GM12878 (cell line): ENCODE measurements around the gene CCDC97. TPM values are rescaled to one million over a fixed set of nuclear protein-coding genes. Genes with fewer than 3 reads are reported as not detected.

Experiments
- ATAC-seq: fragments of 200-7000 bp; cut with Tn5 transposase; 3 replicates; pipeline ENCODE4 v1.9.1; 2020; ENCODE audit warnings: mild to moderate bottlenecking, moderate library complexity
- BruUV-seq: library from RNA; stranded (reverse); fragments of 400-500 nt; replicated peaks from 2 replicates; lab custom pipeline; 2021; lab: Mats Ljungman, UMichigan
- CTCF ChIA-PET: fragments of 300-600 bp; sonication (Branson Sonifier 250); formaldehyde crosslinking; extraction: SDS; loops from one replicate; lab custom pipeline; 2021; ENCODE audit warnings: inconsistent platforms; lab: Yijun Ruan, JAX
- POLR2A ChIA-PET: fragments of 350-600 bp; formaldehyde crosslinking; extraction: SDS; loops from one replicate; lab custom pipeline; 2021; ENCODE audit warnings: inconsistent platforms; lab: Charles Lee
- RAD21 ChIA-PET: fragments of 300-600 bp; sonication (Branson Sonifier 250); formaldehyde crosslinking; loops from one replicate; lab custom pipeline; 2023; ENCODE audit warnings: antibody characterized with exemption; ENCODE audit not compliant: unreplicated experiment; lab: Charles Lee
- SMC1A ChIA-PET: fragments of 300-600 bp; sonication (Branson Sonifier 250); formaldehyde crosslinking; loops from one replicate; lab custom pipeline; 2023; ENCODE audit not compliant: unreplicated experiment, uncharacterized antibody; lab: Charles Lee
- DNase-seq: peaks from one replicate; pipeline ENCODE4 v3.0.0-alpha.2; 2011; ENCODE audit warnings: low read depth, low spot score
- FAIRE-seq: peaks from 3 replicates; lab custom pipeline; 2011; peaks lifted over from hg19 to GRCh38; lab: Jason Lieb, UNC
- H2AFZ ChIP-seq: 2 replicates; pipeline ENCODE4 v1.6.0; 2011; ENCODE audit warnings: low read depth, low read length, control low read depth; ENCODE audit not compliant: control insufficient read depth
- H3K27ac ChIP-seq: 2 replicates; pipeline ENCODE4 v1.5.1; 2011; ENCODE audit warnings: control low read depth; ENCODE audit not compliant: control insufficient read depth, insufficient read depth
- H3K27me3 ChIP-seq, 2 experiments: replicated peaks in 1 of 2; 2 replicates each; pipeline versions ENCODE4 v1.6.0 to v1.6.1; 2011; ENCODE audit warnings: low read length in 1 of 2; ENCODE audit not compliant: control insufficient read depth in 2 of 2, insufficient read depth in 2 of 2
- H3K36me3 ChIP-seq, 2 experiments: 2 replicates each; pipeline ENCODE4 v1.5.1; 2011; ENCODE audit warnings: low read length in 1 of 2; ENCODE audit not compliant: control insufficient read depth in 2 of 2, insufficient read depth in 2 of 2
- H3K4me1 ChIP-seq: 2 replicates; pipeline ENCODE4 v1.6.1; 2011; ENCODE audit warnings: mild to moderate bottlenecking, low read length, moderate library complexity, mixed read lengths; ENCODE audit not compliant: control insufficient read depth, insufficient read depth
- H3K4me2 ChIP-seq: 2 replicates; pipeline ENCODE4 v1.6.0; 2011; ENCODE audit warnings: control low read depth; ENCODE audit not compliant: control insufficient read depth, insufficient read depth
- H3K4me3 ChIP-seq: fragments of 200-600 bp; sonication (generic); 2 replicates; pipeline ENCODE4 v1.5.1; 2016
- H3K79me2 ChIP-seq: 2 replicates; pipeline ENCODE4 v1.6.0; 2011; ENCODE audit warnings: low read length; ENCODE audit not compliant: control insufficient read depth, insufficient read depth
- H3K9ac ChIP-seq: 2 replicates; pipeline ENCODE4 v1.8.0; 2011; ENCODE audit warnings: low read length, control low read depth, mixed read lengths; ENCODE audit not compliant: control insufficient read depth, insufficient read depth
- H3K9me3 ChIP-seq: replicated peaks from 3 replicates; pipeline ENCODE4 v1.5.1; 2011; ENCODE audit warnings: mild to moderate bottlenecking, low read length; ENCODE audit not compliant: control insufficient read depth, insufficient read depth
- H4K20me1 ChIP-seq: 2 replicates; pipeline ENCODE4 v1.6.0; 2011; ENCODE audit not compliant: control insufficient read depth, insufficient read depth
- BACH1 ChIP-seq: fragments of 450-650 bp; IDR thresholded peaks from 2 replicates; pipeline ENCODE4 v1.6.1; 2017; ENCODE audit warnings: mild to moderate bottlenecking, borderline replicate concordance
- MEF2B ChIP-seq: fragments of 450-650 bp; IDR thresholded peaks from 2 replicates; pipeline ENCODE4 v1.6.1; 2018; ENCODE audit warnings: mild to moderate bottlenecking, moderate library complexity; ENCODE audit not compliant: partially characterized antibody, poor library complexity, severe bottlenecking
- NR2C2 ChIP-seq: IDR thresholded peaks from 2 replicates; pipeline ENCODE4 v1.6.1; 2011; ENCODE audit warnings: borderline replicate concordance, low read depth; ENCODE audit not compliant: control insufficient read depth, insufficient read length
- TCF3 ChIP-seq: IDR thresholded peaks from 2 replicates; pipeline ENCODE4 v1.6.1; 2012; ENCODE audit warnings: low read depth, mild to moderate bottlenecking, low read length, borderline replicate concordance; ENCODE audit not compliant: insufficient read depth
- WGBS: methylation state at CpG from one replicate; pipeline ENCODE4 v1.1.6; 2016; ENCODE audit warnings: low lambda C conversion rate; ENCODE audit not compliant: insufficient replicate concordance, insufficient coverage; ENCODE audit errors: missing lambda C conversion rate; 5-methylcytosine and 5-hydroxymethylcytosine counted together
- in situ Hi-C: fragments of 300-500 bp; cut with MboI; formaldehyde crosslinking; loops from 9 replicates; pipeline ENCODE4 v1.14.3; 2018; ENCODE audit warnings: mixed read lengths
- intact Hi-C: fragments of 100-400 bp; cut with micrococcal nuclease; formaldehyde crosslinking; loops from one replicate; pipeline ENCODE4 v1.14.2; 2022; ENCODE audit not compliant: unreplicated experiment
- polyA plus RNA-seq, 11 experiments: library from polyadenylated mRNA; depleted of rRNA in 4 of 11; unstranded in 6 of 11; stranded (reverse) in 5 of 11; fragments of >200 nt; fragmentation: Nextera tagmentation in 4 of 11; fragmentation: Illumina TruSeq in 1 of 11; extraction: Ambion mirVana in 4 of 11; extraction: Trizol in 1 of 11; gene quantifications; 1 replicate in 1 of 11; 2 replicates in 10 of 11; pipeline versions ENCODE4 v1.2.1 to v1.2.3, GENCODE V29; 2011 to 2016; ENCODE audit warnings: inconsistent platforms in 2 of 11, missing spikeins in 2 of 11, low read depth in 1 of 11
- total RNA-seq, 4 experiments: library from RNA; depleted of rRNA in 3 of 4; stranded (reverse); fragments of >200 nt in 3 of 4; fragmentation: Illumina TruSeq in 1 of 4; extraction: Trizol in 1 of 4; gene quantifications; 2 replicates each; pipeline versions ENCODE4 v1.2.1 to v1.2.3, GENCODE V29; 2013 to 2021
- TF ChIP-seq, protein P1 (sequence below): fragments of 450-650 bp; formaldehyde crosslinking; IDR thresholded peaks from 2 replicates; pipeline ENCODE4 v1.5.0; 2022; ENCODE audit warnings: mild to moderate bottlenecking, missing genetic modification characterization
- TF ChIP-seq, protein P2 (sequence below): IDR thresholded peaks from 2 replicates; pipeline ENCODE4 v1.6.1; 2011; ENCODE audit warnings: mild to moderate bottlenecking, low read depth, low read length, moderate library complexity; ENCODE audit not compliant: insufficient replicate concordance
- TF ChIP-seq, protein P3 (sequence below): fragments of 450-650 bp; IDR thresholded peaks from 2 replicates; pipeline ENCODE4 v1.6.1; 2014; ENCODE audit warnings: mild to moderate bottlenecking

Gene CCDC97
- total and polyA plus RNA-seq, 10 of the 15 experiments (the other 5 are each of a cell fraction or from before 2014, with no cell fraction given), result 1.8 to 34.1 (median 18.8) TPM

DNA sequence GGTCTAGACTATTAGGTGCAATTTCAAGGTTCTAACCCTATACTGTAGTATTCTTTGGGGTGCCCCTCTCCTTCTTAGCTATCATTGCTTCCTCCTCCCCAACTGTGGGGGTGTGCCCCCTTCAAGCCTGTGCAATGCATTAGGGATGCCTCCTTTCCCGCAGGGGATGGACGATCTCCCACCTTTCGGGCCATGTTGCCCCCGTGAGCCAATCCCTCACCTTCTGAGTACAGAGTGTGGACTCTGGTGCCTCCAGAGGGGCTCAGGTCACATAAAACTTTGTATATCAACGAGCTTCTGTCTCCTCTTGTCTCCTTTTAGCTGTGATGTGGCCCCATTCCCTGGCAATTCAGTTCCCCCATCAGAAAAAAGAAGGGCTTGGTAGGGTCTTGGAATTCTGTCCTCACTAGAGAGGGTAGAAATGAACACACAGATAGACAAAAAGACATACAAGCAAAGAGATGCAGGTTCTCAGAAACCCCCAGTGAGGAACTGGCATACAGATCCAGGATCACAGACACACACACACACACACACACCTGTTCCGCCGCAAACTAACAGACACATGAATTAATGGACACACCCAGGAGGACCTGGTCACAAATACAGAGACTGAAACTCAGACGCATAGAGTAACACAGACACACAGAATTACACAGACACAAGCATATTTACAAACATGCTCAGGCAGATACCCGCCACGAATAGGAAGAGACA lies 48.3 kb upstream of the CCDC97 start:
- RAD21 ChIA-PET, result interaction anchor here (1.5 to 5.3 kb wide), 3 partner anchors 40 to 66 kb away, joined by 8 to 28 read pairs (median 26); no protein-coding TSS in a partner anchor
- Histone ChIP-seq H3K4me1 (no peaks in the 10 kb centered on the region), H2AFZ (peak overlapping the region; percentile 57), H3K9ac (peak overlapping the region; percentile 99; the same call in 1 of the 2 replicates), H4K20me1 (no peaks in the 10 kb centered on the region), H3K27ac (no peak overlapping the region), H3K4me2 (peak overlapping the region; percentile 80), H3K4me3 (peak overlapping the region; percentile 85; the same call in 1 of the 2 replicates), H3K79me2 (peaks cover 27% of the 10 kb centered on the region), H3K27me3 (0 out of 4 replicates have a peak, but pooled peaks cover 0 to under 1% of the 10 kb centered on the region in 2 experiments), H3K36me3 (no peaks in the 10 kb centered on the region), H3K9me3 (no peaks in the 10 kb centered on the region)
- ATAC-seq, result no peak
- DNase-seq, result no peak
- POLR2A ChIA-PET, result interaction anchor here (1.7 to 2.2 kb wide), 2 partner anchors 37 to 91 kb away, joined by 3 to 8 read pairs; no protein-coding TSS in a partner anchor
- peak; percentile 23 for FAIRE-seq
- in situ Hi-C loops (loop anchor here (5.0 kb wide), 1 partner anchor 59 kb away; no protein-coding TSS in a partner anchor), intact Hi-C loops (loop anchor here (1.0 to 5.0 kb wide), 7 partner anchors 49 to 599 kb away; partner anchors contain the start of genes BCKDHA, EGLN2, EXOSC5 and TGFB1)
- TF ChIP-seq TCF3 (no peak), BACH1 (no peak), NR2C2 (no peak), MEF2B (no peak)
- TF ChIP-seq, protein P1, sequence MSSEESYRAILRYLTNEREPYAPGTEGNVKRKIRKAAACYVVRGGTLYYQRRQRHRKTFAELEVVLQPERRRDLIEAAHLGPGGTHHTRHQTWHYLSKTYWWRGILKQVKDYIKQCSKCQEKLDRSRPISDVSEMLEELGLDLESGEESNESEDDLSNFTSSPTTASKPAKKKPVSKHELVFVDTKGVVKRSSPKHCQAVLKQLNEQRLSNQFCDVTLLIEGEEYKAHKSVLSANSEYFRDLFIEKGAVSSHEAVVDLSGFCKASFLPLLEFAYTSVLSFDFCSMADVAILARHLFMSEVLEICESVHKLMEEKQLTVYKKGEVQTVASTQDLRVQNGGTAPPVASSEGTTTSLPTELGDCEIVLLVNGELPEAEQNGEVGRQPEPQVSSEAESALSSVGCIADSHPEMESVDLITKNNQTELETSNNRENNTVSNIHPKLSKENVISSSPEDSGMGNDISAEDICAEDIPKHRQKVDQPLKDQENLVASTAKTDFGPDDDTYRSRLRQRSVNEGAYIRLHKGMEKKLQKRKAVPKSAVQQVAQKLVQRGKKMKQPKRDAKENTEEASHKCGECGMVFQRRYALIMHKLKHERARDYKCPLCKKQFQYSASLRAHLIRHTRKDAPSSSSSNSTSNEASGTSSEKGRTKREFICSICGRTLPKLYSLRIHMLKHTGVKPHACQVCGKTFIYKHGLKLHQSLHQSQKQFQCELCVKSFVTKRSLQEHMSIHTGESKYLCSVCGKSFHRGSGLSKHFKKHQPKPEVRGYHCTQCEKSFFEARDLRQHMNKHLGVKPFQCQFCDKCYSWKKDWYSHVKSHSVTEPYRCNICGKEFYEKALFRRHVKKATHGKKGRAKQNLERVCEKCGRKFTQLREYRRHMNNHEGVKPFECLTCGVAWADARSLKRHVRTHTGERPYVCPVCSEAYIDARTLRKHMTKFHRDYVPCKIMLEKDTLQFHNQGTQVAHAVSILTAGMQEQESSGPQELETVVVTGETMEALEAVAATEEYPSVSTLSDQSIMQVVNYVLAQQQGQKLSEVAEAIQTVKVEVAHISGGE (CRISPR knock-in tag), result no peak
- TF ChIP-seq, protein P2, sequence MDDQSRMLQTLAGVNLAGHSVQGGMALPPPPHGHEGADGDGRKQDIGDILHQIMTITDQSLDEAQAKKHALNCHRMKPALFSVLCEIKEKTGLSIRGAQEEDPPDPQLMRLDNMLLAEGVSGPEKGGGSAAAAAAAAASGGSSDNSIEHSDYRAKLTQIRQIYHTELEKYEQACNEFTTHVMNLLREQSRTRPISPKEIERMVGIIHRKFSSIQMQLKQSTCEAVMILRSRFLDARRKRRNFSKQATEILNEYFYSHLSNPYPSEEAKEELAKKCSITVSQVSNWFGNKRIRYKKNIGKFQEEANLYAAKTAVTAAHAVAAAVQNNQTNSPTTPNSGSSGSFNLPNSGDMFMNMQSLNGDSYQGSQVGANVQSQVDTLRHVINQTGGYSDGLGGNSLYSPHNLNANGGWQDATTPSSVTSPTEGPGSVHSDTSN, result no peak
- TF ChIP-seq, protein P3, sequence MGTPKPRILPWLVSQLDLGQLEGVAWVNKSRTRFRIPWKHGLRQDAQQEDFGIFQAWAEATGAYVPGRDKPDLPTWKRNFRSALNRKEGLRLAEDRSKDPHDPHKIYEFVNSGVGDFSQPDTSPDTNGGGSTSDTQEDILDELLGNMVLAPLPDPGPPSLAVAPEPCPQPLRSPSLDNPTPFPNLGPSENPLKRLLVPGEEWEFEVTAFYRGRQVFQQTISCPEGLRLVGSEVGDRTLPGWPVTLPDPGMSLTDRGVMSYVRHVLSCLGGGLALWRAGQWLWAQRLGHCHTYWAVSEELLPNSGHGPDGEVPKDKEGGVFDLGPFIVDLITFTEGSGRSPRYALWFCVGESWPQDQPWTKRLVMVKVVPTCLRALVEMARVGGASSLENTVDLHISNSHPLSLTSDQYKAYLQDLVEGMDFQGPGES, result no peak
- SMC1A ChIA-PET, result interaction anchor here (2.6 to 5.5 kb wide), 4 partner anchors 39 to 58 kb away, joined by 6 to 34 read pairs (median 21); no protein-coding TSS in a partner anchor
- CTCF ChIA-PET, result interaction anchor here (0.9 to 7.1 kb wide), 8 partner anchors 10 to 103 kb away, joined by 3 to 90 read pairs (median 4); partner anchors contain the start of genes CCDC97 and TGFB1
- 58% methylated on average over 10 of the region's 10 CpGs for WGBS
- no TSS peak for BruUV-seq
